Rectal smooth muscle tissue (tissue), 1 donor: Measurements from ENCODE around the gene DGCR6L.
"Not testable (repeated sequence)": the region's sequence is repeated elsewhere in the genome, so short reads cannot be mapped to it uniquely, and the experiment has no call there.

Experiments
- H3K27ac ChIP-seq: one replicate; pipeline ENCODE4 v1.7.0; 2013; ENCODE audit warnings: low read depth, low read length, inconsistent platforms
- H3K27me3 ChIP-seq: one replicate; pipeline ENCODE4 v1.7.0; 2013; ENCODE audit warnings: low read length; ENCODE audit not compliant: control insufficient read depth, insufficient read depth
- H3K36me3 ChIP-seq: one replicate; pipeline ENCODE4 v1.7.0; 2013; ENCODE audit warnings: low read length; ENCODE audit not compliant: control insufficient read depth, insufficient read depth
- H3K4me1 ChIP-seq: one replicate; pipeline ENCODE4 v1.7.0; 2013; ENCODE audit warnings: low read length; ENCODE audit not compliant: control insufficient read depth, insufficient read depth
- H3K4me3 ChIP-seq: one replicate; pipeline ENCODE4 v1.7.0; 2013; ENCODE audit warnings: low read length
- H3K9ac ChIP-seq: one replicate; pipeline ENCODE4 v1.7.0; 2013; ENCODE audit warnings: low read length

Gene DGCR6L

DNA sequence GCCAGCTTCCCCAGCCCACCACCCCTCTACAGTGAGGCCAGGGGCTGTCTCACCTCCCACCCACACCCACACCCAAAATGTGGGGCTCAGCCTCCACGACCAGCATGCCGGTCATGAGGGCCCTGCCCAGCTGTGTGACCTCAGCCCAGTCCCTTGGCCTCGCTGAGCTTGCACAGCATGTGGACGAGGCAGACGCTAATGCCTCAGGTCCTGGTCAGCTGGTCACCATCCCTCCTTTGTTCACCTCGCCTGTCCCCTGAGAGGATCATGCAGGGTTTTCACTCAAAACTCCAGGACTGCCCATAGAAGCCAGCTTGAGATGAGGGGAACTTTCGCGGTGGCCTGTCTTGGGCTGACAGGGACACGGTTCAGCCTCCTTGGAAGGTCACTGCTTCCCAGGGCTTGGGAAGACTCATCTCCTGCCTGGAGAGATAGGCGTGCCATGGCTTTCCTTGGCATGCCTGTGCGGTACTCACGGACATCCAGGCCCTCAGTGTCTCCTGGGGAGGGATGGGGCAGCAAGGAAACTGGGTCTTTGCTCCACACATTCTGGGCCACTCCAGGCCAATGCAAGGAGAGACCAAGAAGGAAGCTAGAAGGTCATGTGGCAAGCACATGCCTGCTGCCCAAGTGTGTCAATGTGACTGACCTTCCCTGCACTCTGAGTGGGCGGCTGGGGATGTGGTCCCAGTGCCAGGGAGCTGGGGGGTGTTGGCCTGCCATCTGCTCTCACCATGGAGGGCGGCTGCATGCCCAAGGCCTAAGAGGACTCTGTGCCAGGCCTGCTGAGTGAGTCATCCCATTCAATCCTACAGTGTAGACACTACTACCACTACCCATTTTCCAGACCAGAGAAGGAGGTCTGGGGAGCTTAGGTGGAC lies 48.5 kb downstream of the DGCR6L start:
- no peaks in the 10 kb centered on the region for H3K36me3 ChIP-seq
- H3K4me1 ChIP-seq = no peaks in the 10 kb centered on the region
- no peak overlapping the region for H3K27ac ChIP-seq
- H3K9ac ChIP-seq = no peak overlapping the region
- peaks cover 3% of the 10 kb centered on the region for H3K27me3 ChIP-seq
- no peak overlapping the region for H3K4me3 ChIP-seq

- H3K9ac ChIP-seq, H3K27me3 ChIP-seq, H3K27ac ChIP-seq, H3K4me3 ChIP-seq, H3K36me3 ChIP-seq, H3K4me1 ChIP-seq: not testable (repeated sequence)
These were observed 49.4 kb downstream of the DGCR6L start for GRCh38 chr22:20270190-20271113.

DNA sequence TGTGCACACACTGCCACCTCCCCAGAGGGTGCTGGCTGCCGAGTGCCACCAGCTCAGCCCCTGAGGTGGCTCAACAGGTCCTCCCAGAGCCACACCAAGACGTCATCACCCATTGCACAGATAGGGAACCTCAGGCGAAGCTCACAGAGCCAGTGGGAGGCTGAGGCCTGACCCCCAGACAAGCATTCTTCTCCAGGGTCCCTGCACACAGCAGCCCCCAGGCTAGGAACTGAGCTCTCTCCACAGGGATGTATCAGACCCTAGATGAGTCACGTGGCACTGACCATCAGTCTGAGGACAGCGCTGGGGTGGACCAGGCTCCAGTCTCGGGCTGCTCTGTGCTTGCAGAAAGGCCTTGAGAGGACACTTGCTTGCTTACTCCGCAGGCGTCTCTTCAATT lies 50.2 kb downstream of the DGCR6L start:
- not testable (repeated sequence) for H3K9ac ChIP-seq, H3K27me3 ChIP-seq, H3K36me3 ChIP-seq, H3K4me3 ChIP-seq, H3K27ac ChIP-seq, H3K4me1 ChIP-seq

- not testable (repeated sequence) for H3K27me3 ChIP-seq, H3K9ac ChIP-seq, H3K4me1 ChIP-seq
These were observed 50.7 kb downstream of the DGCR6L start for GRCh38 chr22:20269201-20269600.

DNA sequence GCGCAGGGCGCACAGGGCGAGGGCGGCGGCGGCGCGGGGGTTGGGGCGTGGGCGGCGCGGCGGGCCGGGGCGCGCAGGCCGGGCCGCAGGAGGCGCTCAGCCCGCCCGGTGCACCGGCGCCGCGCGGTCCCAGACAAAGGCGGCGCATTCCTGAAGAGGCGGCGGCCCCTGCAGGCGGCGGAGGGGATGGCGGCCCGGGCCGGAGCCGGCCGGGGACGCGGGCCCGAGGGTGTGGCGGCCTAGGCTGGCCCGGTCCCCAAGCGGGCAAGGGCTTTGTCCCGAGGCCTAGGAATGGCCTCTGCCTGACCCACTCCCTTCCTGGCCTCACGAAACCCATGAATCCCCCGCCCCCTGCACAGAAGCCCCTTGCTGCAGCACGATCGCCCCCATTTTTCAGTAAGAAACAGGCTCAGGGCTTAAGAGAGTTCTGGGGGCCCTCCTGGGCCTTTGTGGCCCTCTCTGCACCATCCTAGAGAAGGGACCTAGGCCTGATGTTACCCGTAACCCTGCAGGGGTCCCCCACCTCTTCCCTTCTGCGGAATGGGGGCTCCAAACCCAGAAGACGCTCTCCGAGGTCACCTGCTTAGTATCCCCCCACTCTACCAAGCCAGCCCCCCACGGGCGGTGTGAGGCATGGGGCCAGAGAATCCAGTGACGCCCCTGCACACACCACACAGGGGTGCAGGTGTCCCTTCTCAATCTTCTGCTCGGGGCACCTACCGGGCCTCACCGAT lies 51.4 kb downstream of the DGCR6L start, which contains the start of gene RTN4R:
Gene RTN4R (minus strand): TSS at position 40 of the 734 bp plus-strand sequence. CDS start 226 bp downstream, outside the sequence.
- no peak within 1 kb of the TSS for H3K27ac ChIP-seq
- H3K36me3 ChIP-seq = no peaks in the 10 kb centered on the region
- no peaks in the 10 kb centered on the region for H3K4me1 ChIP-seq
- peaks cover 3% of the 10 kb centered on the region for H3K27me3 ChIP-seq
- H3K9ac ChIP-seq = no peak within 1 kb of the TSS
- H3K4me3 ChIP-seq = peak within 1 kb of the TSS; percentile 46

More at GRCh38 chr22:20269201-20269600, 50.7 kb downstream of the DGCR6L start:
- not testable (repeated sequence) for H3K27ac ChIP-seq, H3K36me3 ChIP-seq, H3K4me3 ChIP-seq

- H3K9ac ChIP-seq = no peak overlapping the region
- H3K4me3 ChIP-seq = peak overlapping the region; percentile 46
- no peaks in the 10 kb centered on the region for H3K36me3 ChIP-seq
- H3K27ac ChIP-seq = no peak overlapping the region
- H3K4me1 ChIP-seq = no peaks in the 10 kb centered on the region
- peaks cover 3% of the 10 kb centered on the region for H3K27me3 ChIP-seq
These were observed 52.2 kb downstream of the DGCR6L start for GRCh38 chr22:20267441-20268278.

DNA sequence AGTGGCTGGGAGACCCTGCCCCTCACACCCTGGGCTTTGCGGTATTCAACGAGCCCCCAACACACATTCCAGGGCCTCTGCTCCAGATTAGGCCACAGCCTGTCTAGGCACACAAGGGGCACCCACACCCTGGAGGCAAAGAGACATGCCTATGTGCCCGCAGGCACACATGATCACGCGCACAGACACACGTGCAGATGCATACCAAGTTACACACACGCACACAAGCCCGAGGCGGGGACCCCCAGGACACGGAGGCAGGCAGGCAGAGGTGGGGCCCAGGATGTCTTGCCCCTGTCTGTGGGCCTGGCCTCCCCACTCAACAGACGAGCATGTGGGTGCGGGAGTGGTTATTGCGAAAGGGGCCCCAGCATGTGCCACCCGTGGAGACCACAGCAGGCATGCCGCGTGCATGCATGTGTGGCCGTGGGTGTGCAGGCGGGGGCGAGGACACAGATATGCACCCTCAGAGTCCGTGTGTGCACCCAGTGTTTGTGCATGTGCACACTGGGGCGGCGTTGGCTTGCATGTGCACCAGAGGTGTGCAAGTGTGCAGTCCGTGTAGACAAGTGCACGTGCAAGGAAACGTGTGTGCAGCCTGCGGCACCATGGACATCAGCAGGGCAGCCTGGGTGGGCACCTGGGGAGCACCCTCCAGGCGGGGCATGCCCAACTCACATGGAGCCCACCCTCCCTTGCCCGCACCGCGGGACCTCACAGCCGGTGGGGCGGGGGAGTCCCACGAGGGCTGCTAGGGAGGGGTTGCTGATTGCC lies 53.0 kb downstream of the DGCR6L start:
- not testable (repeated sequence) for H3K4me1 ChIP-seq, H3K27ac ChIP-seq, H3K36me3 ChIP-seq, H3K9ac ChIP-seq, H3K27me3 ChIP-seq, H3K4me3 ChIP-seq

- not testable (repeated sequence) for H3K9ac ChIP-seq, H3K27me3 ChIP-seq, H3K4me1 ChIP-seq, H3K4me3 ChIP-seq, H3K36me3 ChIP-seq, H3K27ac ChIP-seq
These were observed 53.8 kb downstream of the DGCR6L start for GRCh38 chr22:20265772-20266666.

DNA sequence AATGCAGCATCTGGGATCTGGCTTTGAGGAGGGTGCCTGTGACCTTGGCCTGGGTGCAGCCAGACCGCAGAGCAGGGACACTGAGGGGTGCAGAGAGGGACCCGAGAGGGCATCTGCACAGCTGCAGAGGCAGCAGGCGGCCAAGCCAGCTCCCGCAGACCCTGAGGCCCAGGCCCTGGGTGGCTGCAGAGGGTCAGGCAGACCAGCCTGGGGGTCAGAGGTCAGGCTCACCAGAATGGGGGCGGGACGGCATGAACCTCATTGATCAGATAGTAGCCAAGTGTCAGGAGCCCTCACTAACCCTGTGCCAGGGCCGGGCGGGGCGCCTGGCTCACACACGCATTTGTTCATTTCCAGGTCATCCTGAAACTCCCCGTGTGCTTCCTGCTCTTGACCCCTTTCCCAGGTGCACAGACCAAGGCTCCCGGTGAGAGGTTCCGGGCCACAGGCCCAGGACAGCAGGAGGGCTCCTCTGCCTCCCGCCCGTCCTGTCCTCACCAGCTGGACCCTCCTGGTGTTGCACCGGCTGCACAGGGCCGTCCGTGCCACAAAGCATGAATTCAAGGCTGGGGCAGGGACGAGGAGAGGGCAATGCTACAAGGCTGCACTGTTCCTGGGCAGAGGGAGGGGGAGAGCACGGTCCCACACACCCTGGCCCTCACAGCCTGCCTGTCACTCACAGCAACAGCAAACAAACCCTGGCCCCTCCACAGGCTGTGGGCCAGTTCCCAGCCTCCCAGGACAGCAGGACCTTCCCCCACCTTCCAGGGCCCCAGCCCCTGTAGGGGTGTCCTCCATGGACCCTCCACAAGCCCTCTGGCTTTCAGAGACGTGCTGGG lies 55.0 kb downstream of the DGCR6L start:
- Histone ChIP-seq H3K27ac (no peak overlapping the region), H3K9ac (no peak overlapping the region), H3K27me3 (peaks cover 3% of the 10 kb centered on the region), H3K4me3 (no peak overlapping the region), H3K4me1 (no peaks in the 10 kb centered on the region), H3K36me3 (no peaks in the 10 kb centered on the region)
